ENCODE data around the gene APPL1.

The APPL1 gene

GRCh38 chr3:57206423-57206822 is 21.1 kb upstream of the APPL1 start:
- Histone ChIP-seq H3K79me2 (ENCODE audit: control insufficient read depth, low read length) (no peaks in the 10 kb centered on the region), H4K20me1 (ENCODE audit: control insufficient read depth, insufficient read depth, low read depth, low read length) (no peaks in the 10 kb centered on the region), H3K4me2 (ENCODE audit: low read length) (no peak overlapping the region)

GRCh38 chr3:57221883-57222282 is 5.6 kb upstream of the APPL1 start:
- Histone ChIP-seq H3K4me3 (ENCODE audit: low read length) (no peak overlapping the region), H3F3A (ENCODE audit: control insufficient read depth, insufficient read depth) (0 out of 2 replicates have a peak, but pooled peaks cover 3% of the 10 kb centered on the region), H3K9me3 (ENCODE audit: control insufficient read depth, insufficient read depth, low read length) (no peaks in the 10 kb centered on the region), H3K4me1 (ENCODE audit: control insufficient read depth, low read length) (peaks cover 11% of the 10 kb centered on the region), H3K4me2 (ENCODE audit: low read length) (no peak overlapping the region), H3K27me3 (ENCODE audit: control insufficient read depth, low read length) (no peaks in the 10 kb centered on the region), H4K20me1 (ENCODE audit: control insufficient read depth, insufficient read depth, low read depth, low read length) (no peaks in the 10 kb centered on the region), H3K9me2 (replicated peaks; ENCODE audit: control insufficient read depth, low read length) (no peaks in the 10 kb centered on the region), H3K79me2 (ENCODE audit: control insufficient read depth, low read length) (no peaks in the 10 kb centered on the region), H3K27ac (ENCODE audit: low read depth, low read length) (no peak overlapping the region), H3K36me3 (ENCODE audit: control insufficient read depth, low read length) (no peaks in the 10 kb centered on the region)
- TF ChIP-seq EZH2phosphoT487 (IDR thresholded peaks at IDR 0.05; ENCODE audit: borderline replicate concordance, low read length) = no peak
- no peak for TF ChIP-seq CTCF (IDR thresholded peaks at IDR 0.05; ENCODE audit: low read depth, low read length, poor library complexity, severe bottlenecking)

More at GRCh38 chr3:57206423-57206822, 21.1 kb upstream of the APPL1 start:
- Histone ChIP-seq H3K36me3 (ENCODE audit: control insufficient read depth, low read length) (no peaks in the 10 kb centered on the region), H3K4me3 (ENCODE audit: low read length) (no peak overlapping the region), H3K27me3 (ENCODE audit: control insufficient read depth, low read length) (no peaks in the 10 kb centered on the region), H3K9me2 (replicated peaks; ENCODE audit: control insufficient read depth, low read length) (no peaks in the 10 kb centered on the region), H3K27ac (ENCODE audit: low read depth, low read length) (no peak overlapping the region), H3F3A (ENCODE audit: control insufficient read depth, insufficient read depth) (no peaks in the 10 kb centered on the region), H3K9me3 (ENCODE audit: control insufficient read depth, insufficient read depth, low read length) (no peaks in the 10 kb centered on the region), H3K4me1 (ENCODE audit: control insufficient read depth, low read length) (no peaks in the 10 kb centered on the region)
- TF ChIP-seq CTCF (IDR thresholded peaks at IDR 0.05; ENCODE audit: low read depth, low read length, poor library complexity, severe bottlenecking) (no peak), EZH2phosphoT487 (IDR thresholded peaks at IDR 0.05; ENCODE audit: borderline replicate concordance, low read length) (no peak)

GRCh38 chr3:57224856-57225255 is 2.7 kb upstream of the APPL1 start:
- no peaks in the 10 kb centered on the region for H3K27me3 ChIP-seq (ENCODE audit: control insufficient read depth, low read length)
- H3K27ac ChIP-seq (ENCODE audit: low read depth, low read length) = no peak overlapping the region
- peaks cover 27% of the 10 kb centered on the region for H3K79me2 ChIP-seq (ENCODE audit: control insufficient read depth, low read length)
- no peaks in the 10 kb centered on the region for H3K36me3 ChIP-seq (ENCODE audit: control insufficient read depth, low read length)
- no peaks in the 10 kb centered on the region for H3K9me3 ChIP-seq (ENCODE audit: control insufficient read depth, insufficient read depth, low read length)
- TF ChIP-seq EZH2phosphoT487 (IDR thresholded peaks at IDR 0.05; ENCODE audit: borderline replicate concordance, low read length) (no peak), CTCF (IDR thresholded peaks at IDR 0.05; ENCODE audit: low read depth, low read length, poor library complexity, severe bottlenecking) (no peak)
- H3F3A ChIP-seq (ENCODE audit: control insufficient read depth, insufficient read depth) = 0 out of 2 replicates have a peak, but pooled peaks cover 3% of the 10 kb centered on the region
- peaks cover 29% of the 10 kb centered on the region for H3K4me1 ChIP-seq (ENCODE audit: control insufficient read depth, low read length)
- no peak overlapping the region for H3K4me2 ChIP-seq (ENCODE audit: low read length)
- H3K9me2 ChIP-seq (replicated peaks; ENCODE audit: control insufficient read depth, low read length) = no peaks in the 10 kb centered on the region
- H3K4me3 ChIP-seq (ENCODE audit: low read length) = no peak overlapping the region
- H4K20me1 ChIP-seq (ENCODE audit: control insufficient read depth, insufficient read depth, low read depth, low read length) = no peaks in the 10 kb centered on the region

Measured in DOHH2 (cell line).